Aorta (tissue), 5 donors: ENCODE results near the gene ST6GALNAC5. TPM values are rescaled to one million over a fixed set of nuclear protein-coding genes. Genes with fewer than 3 reads are reported as not detected.

Experiments used
- ATAC-seq: fragments of 200-7000 bp; cut with Tn5 transposase; one replicate; pipeline ENCODE4 v1.9.1; 2022; ENCODE audit warnings: moderate library complexity; ENCODE audit not compliant: low FRiP score
- DNase-seq, 2 donors: peaks; one replicate each; pipeline ENCODE4 v3.0.0-alpha.2; 2020
- H3K27ac ChIP-seq, 2 donors: one replicate each; pipeline ENCODE4 v1.5.1; 2013; ENCODE audit warnings: low read length in 2 of 2, mild to moderate bottlenecking in 2 of 2, moderate library complexity in 2 of 2, control low read depth in 1 of 2, inconsistent platforms in 1 of 2, low read depth in 1 of 2
- H3K27me3 ChIP-seq, 2 donors: one replicate each; pipeline ENCODE4 v1.6.1; 2013; ENCODE audit warnings: control low read depth in 1 of 2, low read length in 1 of 2, mild to moderate bottlenecking in 1 of 2, moderate library complexity in 1 of 2; ENCODE audit not compliant: insufficient read depth in 2 of 2, control insufficient read depth in 1 of 2
- H3K36me3 ChIP-seq, 2 donors: one replicate each; pipeline ENCODE4 v1.6.1; 2013; ENCODE audit warnings: control low read depth in 1 of 2, low read length in 1 of 2, mild to moderate bottlenecking in 1 of 2; ENCODE audit not compliant: insufficient read depth in 2 of 2, control insufficient read depth in 1 of 2
- H3K4me1 ChIP-seq, 2 donors: one replicate each; pipeline ENCODE4 v1.6.1; 2013; ENCODE audit warnings: low read length in 2 of 2, control low read depth in 1 of 2, mild to moderate bottlenecking in 1 of 2, moderate library complexity in 1 of 2; ENCODE audit not compliant: insufficient read depth in 2 of 2, control insufficient read depth in 1 of 2
- H3K4me3 ChIP-seq, 2 donors: one replicate each; pipeline ENCODE4 v1.5.1; 2013; ENCODE audit warnings: low read length in 2 of 2, control low read depth in 1 of 2, mild to moderate bottlenecking in 1 of 2
- H3K9me3 ChIP-seq: one replicate; pipeline ENCODE4 v1.6.1; 2013; ENCODE audit warnings: mild to moderate bottlenecking, low read length; ENCODE audit not compliant: control insufficient read depth
- WGBS, 2 donors: extraction: QIAGEN DNeasy Blood & Tissue Kit; methylation state at CpG; one replicate each; pipeline ENCODE4 v1.1.7; 2013; 5-methylcytosine and 5-hydroxymethylcytosine counted together
- intact Hi-C, 2 donors: fragments of 100-400 bp; cut with DNase I; formaldehyde crosslinking; loops; one replicate each; pipeline versions ENCODE4 v1.14.2 to v1.15.0; 2022
- polyA plus RNA-seq, 2 donors: library from polyadenylated mRNA; stranded (reverse); fragments of 200-250 nt; gene quantifications; one replicate each; pipeline ENCODE4 v1.2.3, GENCODE V29; 2013
- total RNA-seq, 2 donors: library from RNA; stranded (reverse); fragmentation: NEBNext Ultra II Directional; extraction: Animal tissue kit (Norgen Biotek cat#: 25700); gene quantifications; one replicate each; pipeline ENCODE4 v1.2.1, GENCODE V29; 2021
- donor health status: healthy with polysubstance abuse.
- donor health status: Bipolar disorder and iron deficiency.
- donor health status: DM: no; HTN: no; CAD: no.
- donor health status: DM: no; HTN: no; CAD: no.
- donor health status: DM: yes; HTN: yes; CAD: no.

The ST6GALNAC5 gene
- total and polyA plus RNA-seq, 4 donors: 2.6 to 11.7 (median 6.7) TPM

- Histone ChIP-seq H3K27me3 (no peaks in the 10 kb centered on the region), H3K27ac (no peak overlapping the region), H3K36me3 (peaks cover 2 to 3% of the 10 kb centered on the region in 2 donors), H3K4me3 (no peak overlapping the region), H3K9me3 (no peaks in the 10 kb centered on the region), H3K4me1 (no peaks in the 10 kb centered on the region)
- 76 to 83% methylated on average over 4 of the region's 4 CpGs for WGBS, 2 donors
- ATAC-seq: no peak
- DNase-seq: no peak
- intact Hi-C loops: no loop called here
Observed at GRCh38 chr1:77063118-77063517, 195.8 kb downstream of the ST6GALNAC5 start.

GRCh38 chr1:77064246-77064645 is 197.0 kb downstream of the ST6GALNAC5 start:
- WGBS, 2 donors: 62 to 71% methylated on average over 2 of the region's 2 CpGs
- Histone ChIP-seq H3K36me3 (peaks cover 2 to 6% of the 10 kb centered on the region in 2 donors), H3K27me3 (no peaks in the 10 kb centered on the region), H3K27ac (no peak overlapping the region), H3K9me3 (no peaks in the 10 kb centered on the region), H3K4me3 (no peak overlapping the region), H3K4me1 (no peaks in the 10 kb centered on the region)
- DNase-seq (no peak), ATAC-seq (no peak)
- intact Hi-C loops: no loop called here

GRCh38 chr1:77065693-77066342 is 198.5 kb downstream of the ST6GALNAC5 start:
- ATAC-seq: no peak
- Histone ChIP-seq H3K27me3 (no peaks in the 10 kb centered on the region), H3K36me3 (peaks cover 2 to 6% of the 10 kb centered on the region in 2 donors), H3K4me1 (no peaks in the 10 kb centered on the region), H3K27ac (no peak overlapping the region), H3K9me3 (no peaks in the 10 kb centered on the region), H3K4me3 (no peak overlapping the region)
- DNase-seq: no peak
- 82 to 83% methylated on average over 7 of the region's 7 CpGs for WGBS, 2 donors
- intact Hi-C loops: no loop called here

GRCh38 chr1:77068013-77068412 is 200.7 kb downstream of the ST6GALNAC5 start:
- Histone ChIP-seq H3K4me3 (no peak overlapping the region), H3K4me1 (no peaks in the 10 kb centered on the region), H3K9me3 (no peaks in the 10 kb centered on the region), H3K27me3 (no peaks in the 10 kb centered on the region), H3K36me3 (peaks cover 2 to 6% of the 10 kb centered on the region in 2 donors), H3K27ac (no peak overlapping the region)
- 92 to 97% methylated on average over 2 of the region's 2 CpGs for WGBS, 2 donors
- intact Hi-C loops: no loop called here
- ATAC-seq (no peak), DNase-seq (no peak)

GRCh38 chr1:77076759-77077158 is 209.5 kb downstream of the ST6GALNAC5 start:
- no peaks in the 10 kb centered on the region for H3K9me3 ChIP-seq
- H3K4me3 ChIP-seq: no peak overlapping the region
- DNase-seq (no peak), ATAC-seq (no peak)
- intact Hi-C loops: no loop called here
- H3K36me3 ChIP-seq: no peaks in the 10 kb centered on the region
- WGBS, 2 donors: 78 to 90% methylated on average over 2 of the region's 2 CpGs
- H3K27ac ChIP-seq: no peak overlapping the region
- no peaks in the 10 kb centered on the region for H3K27me3 ChIP-seq
- no peaks in the 10 kb centered on the region for H3K4me1 ChIP-seq

- Histone ChIP-seq H3K27ac (no peak overlapping the region), H3K27me3 (no peaks in the 10 kb centered on the region), H3K4me1 (peaks cover 0 to 2% of the 10 kb centered on the region in 2 donors), H3K9me3 (no peaks in the 10 kb centered on the region), H3K36me3 (peaks cover 0 to 4% of the 10 kb centered on the region in 2 donors), H3K4me3 (no peak overlapping the region)
- 48 to 56% methylated on average over 4 of the region's 4 CpGs for WGBS, 2 donors
- intact Hi-C loops: no loop called here
- ATAC-seq (no peak), DNase-seq (no peak)
Observed at GRCh38 chr1:77081834-77082233, 214.6 kb downstream of the ST6GALNAC5 start.

GRCh38 chr1:77084457-77084856 is 217.2 kb downstream of the ST6GALNAC5 start:
- Histone ChIP-seq H3K9me3 (no peaks in the 10 kb centered on the region), H3K36me3 (peaks cover 0 to 4% of the 10 kb centered on the region in 2 donors), H3K4me1 (peaks cover 0 to 2% of the 10 kb centered on the region in 2 donors), H3K27ac (no peak overlapping the region), H3K4me3 (no peak overlapping the region), H3K27me3 (no peaks in the 10 kb centered on the region)
- intact Hi-C loops: no loop called here
- ATAC-seq (no peak), DNase-seq (no peak)
- 87 to 97% methylated on average over 2 of the region's 2 CpGs for WGBS, 2 donors

- H3K27ac ChIP-seq: no peak overlapping the region
- H3K4me1 ChIP-seq: peaks cover 0 to 2% of the 10 kb centered on the region in 2 donors
- no peaks in the 10 kb centered on the region for H3K27me3 ChIP-seq
- no peak overlapping the region for H3K4me3 ChIP-seq
- no peak for ATAC-seq
- H3K9me3 ChIP-seq: no peaks in the 10 kb centered on the region
- WGBS, 2 donors: 92 to 95% methylated on average over 1 of the region's 1 CpG
- intact Hi-C loops: no loop called here
- DNase-seq: no peak
- peaks cover 0 to 4% of the 10 kb centered on the region in 2 donors for H3K36me3 ChIP-seq
Observed at GRCh38 chr1:77085109-77085508, 217.8 kb downstream of the ST6GALNAC5 start.

- intact Hi-C loops: no loop called here
- H3K36me3 ChIP-seq: peaks cover 0 to 2% of the 10 kb centered on the region in 2 donors
- H3K4me1 ChIP-seq: no peaks in the 10 kb centered on the region
- 51% methylated on average over 2 of the region's 2 CpGs for WGBS, 2 donors
- ATAC-seq: no peak
- no peak overlapping the region for H3K4me3 ChIP-seq
- H3K27ac ChIP-seq: no peak overlapping the region
- no peaks in the 10 kb centered on the region for H3K27me3 ChIP-seq
- DNase-seq: no peak
- H3K9me3 ChIP-seq: no peaks in the 10 kb centered on the region
Observed at GRCh38 chr1:77089756-77090155, 222.5 kb downstream of the ST6GALNAC5 start.
